Heart left ventricle (tissue), 16 donors: ENCODE data around the gene THSD4. TPM values are rescaled to one million over a fixed set of nuclear protein-coding genes. Genes with fewer than 3 reads are reported as not detected.
A peak's percentile ranks its signal among the peaks of the same experiment; 100 is the strongest.

ENCODE experiments used
- ATAC-seq, 4 donors: fragments of 200-7000 bp; cut with Tn5 transposase; one replicate each; pipeline ENCODE4 v1.9.1; 2020 to 2022; ENCODE audit warnings: moderate library complexity in 4 of 4, mild to moderate bottlenecking in 3 of 4, moderate number of reproducible peaks in 1 of 4
- DNase-seq, 5 donors: peaks; one replicate each; pipeline ENCODE4 v3.0.0-alpha.2; 2020
- H3K27ac ChIP-seq, 12 donors: fragments of 200-600 bp; sonication (generic) in 4 of 12; one replicate each; pipeline versions ENCODE4 v1.5.0 to v1.8.0; 2016 to 2022; ENCODE audit warnings: mild to moderate bottlenecking in 2 of 12
- H3K27me3 ChIP-seq, 9 donors: fragments of 200-600 bp; sonication (generic) in 2 of 9; one replicate each; pipeline versions ENCODE4 v1.5.1 to v1.8.0; 2016 to 2022; ENCODE audit warnings: mild to moderate bottlenecking in 3 of 9
- H3K36me3 ChIP-seq, 9 donors: fragments of 200-600 bp; sonication (generic) in 2 of 9; one replicate each; pipeline versions ENCODE4 v1.5.0 to v1.8.0; 2018 to 2022; ENCODE audit warnings: mild to moderate bottlenecking in 2 of 9
- H3K4me1 ChIP-seq, 12 donors: fragments of 200-600 bp; sonication (generic) in 4 of 12; one replicate each; pipeline versions ENCODE4 v1.5.0 to v1.8.0; 2016 to 2022; ENCODE audit warnings: mild to moderate bottlenecking in 3 of 12
- H3K4me3 ChIP-seq, 12 donors: fragments of 200-600 bp; sonication (generic) in 4 of 12; one replicate each; pipeline versions ENCODE4 v1.5.0 to v1.8.0; 2017 to 2022; ENCODE audit warnings: mild to moderate bottlenecking in 9 of 12, moderate library complexity in 4 of 12
- H3K9me3 ChIP-seq, 12 donors: fragments of 200-600 bp; sonication (generic) in 4 of 12; one replicate each; pipeline versions ENCODE4 v1.5.0 to v1.8.0; 2016 to 2022; ENCODE audit warnings: mild to moderate bottlenecking in 1 of 12
- POLR2A ChIP-seq, 2 donors: fragments of 450-650 bp; IDR thresholded peaks; one replicate each; pipeline ENCODE4 v1.6.1; 2017; ENCODE audit warnings: antibody characterized with exemption in 2 of 2, mild to moderate bottlenecking in 2 of 2, moderate library complexity in 2 of 2
- WGBS, 4 donors: extraction: QIAGEN DNeasy Blood & Tissue Kit in 2 of 4; methylation state at CpG; one replicate each; pipeline versions ENCODE4 v1.1.5 to v1.1.7; 2013 to 2018; 5-methylcytosine and 5-hydroxymethylcytosine counted together
- intact Hi-C, 10 donors: fragments of 100-400 bp; cut with DNase I; formaldehyde crosslinking; loops; one replicate each; pipeline versions ENCODE4 v1.11.1 to v1.14.2; 2022
- polyA plus RNA-seq, 2 donors: library from polyadenylated mRNA; stranded (reverse); fragments of 200-250 nt; gene quantifications; one replicate each; pipeline ENCODE4 v1.2.3, GENCODE V29; 2013
- total RNA-seq, 9 donors: library from RNA; depleted of rRNA in 2 of 9; stranded (reverse); fragments of >200 nt in 2 of 9; fragmentation: NEBNext Ultra II Directional in 3 of 9; extraction: Animal tissue kit (Norgen Biotek cat#: 25700) in 3 of 9; gene quantifications; one replicate each; pipeline versions ENCODE4 v1.1.0 to v1.2.4, GENCODE V29; 2016 to 2023
- TF ChIP-seq, protein P1 (sequence below), 12 donors: fragments of 200-600 bp; sonication (generic) in 4 of 12; IDR thresholded peaks; one replicate each; pipeline versions ENCODE4 v1.5.0 to v1.8.0; 2018 to 2022; ENCODE audit warnings: antibody characterized with exemption in 12 of 12, mild to moderate bottlenecking in 5 of 12
- donor health status: ischemic (EF 13 %, LVEDD 7.1; RV severe dilation, severe dysfunction).
- donor health status: healthy with polysubstance abuse.
- donor health status: DM: no; HTN: yes; CAD: no.
- donor health status: DM: no; HTN: no; CAD: no.
- donor health status: ischemic (EF 25% LVEDD 6.9; RV normal size, moderate dysfunction).
- donor health status: ischemic (EF 25% LVEDD 5.7; RV mildly dilated, moderate dysfunction).
- donor health status: healthy.
- donor health status: DM: yes; HTN: yes; CAD: no.
- donor health status: ischemic (EF 35%, LVEDD 5.7; RV mildly dilated, moderate dysfunction).
- donor health status: nonischemic (EF 11% LVEDD 7.7; RV severe dilation, severe dysfunction).
- donor health status: DM: yes; HTN: yes; CAD: no.
- donor health status: PGD.
- donor health status: ischemic (EF 29% LVEDD 5.4; RV normal size, mild dysfunction).
- donor health status: nonischemic (EF 23%, LVEDD 6.1; RV moderate dilation, normal function).

Gene THSD4
- total and polyA plus RNA-seq, 11 donors: 32.6 to 206 (median 93.2) TPM

- no peaks in the 10 kb centered on the region for H3K9me3 ChIP-seq
- peaks cover 0 to 7% (median 0%) of the 10 kb centered on the region in 9 donors for H3K36me3 ChIP-seq
- ATAC-seq: no peak
- intact Hi-C loops: no loop called here
- 71 to 76% (median 73%) methylated on average over 7 of the region's 7 CpGs for WGBS, 4 donors
- no peaks in the 10 kb centered on the region for H3K27me3 ChIP-seq
- DNase-seq: no peak
- no peak overlapping the region for H3K4me3 ChIP-seq
- H3K4me1 ChIP-seq: peaks cover 0 to 17% (median 0%) of the 10 kb centered on the region in 12 donors
- TF ChIP-seq, protein P1, sequence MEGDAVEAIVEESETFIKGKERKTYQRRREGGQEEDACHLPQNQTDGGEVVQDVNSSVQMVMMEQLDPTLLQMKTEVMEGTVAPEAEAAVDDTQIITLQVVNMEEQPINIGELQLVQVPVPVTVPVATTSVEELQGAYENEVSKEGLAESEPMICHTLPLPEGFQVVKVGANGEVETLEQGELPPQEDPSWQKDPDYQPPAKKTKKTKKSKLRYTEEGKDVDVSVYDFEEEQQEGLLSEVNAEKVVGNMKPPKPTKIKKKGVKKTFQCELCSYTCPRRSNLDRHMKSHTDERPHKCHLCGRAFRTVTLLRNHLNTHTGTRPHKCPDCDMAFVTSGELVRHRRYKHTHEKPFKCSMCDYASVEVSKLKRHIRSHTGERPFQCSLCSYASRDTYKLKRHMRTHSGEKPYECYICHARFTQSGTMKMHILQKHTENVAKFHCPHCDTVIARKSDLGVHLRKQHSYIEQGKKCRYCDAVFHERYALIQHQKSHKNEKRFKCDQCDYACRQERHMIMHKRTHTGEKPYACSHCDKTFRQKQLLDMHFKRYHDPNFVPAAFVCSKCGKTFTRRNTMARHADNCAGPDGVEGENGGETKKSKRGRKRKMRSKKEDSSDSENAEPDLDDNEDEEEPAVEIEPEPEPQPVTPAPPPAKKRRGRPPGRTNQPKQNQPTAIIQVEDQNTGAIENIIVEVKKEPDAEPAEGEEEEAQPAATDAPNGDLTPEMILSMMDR (IDR thresholded peaks at IDR 0.05): no peak
- TF ChIP-seq POLR2A (IDR thresholded peaks at IDR 0.05): no peak
- H3K27ac ChIP-seq: no peak overlapping the region
Measured at GRCh38 chr15:71192816-71193215, 77.5 kb downstream of the THSD4 start.

- TF ChIP-seq POLR2A (IDR thresholded peaks at IDR 0.05): no peak
- TF ChIP-seq, protein P1 (IDR thresholded peaks at IDR 0.05): no peak
- no peaks in the 10 kb centered on the region for H3K27me3 ChIP-seq
- no peak for DNase-seq
- intact Hi-C loops: no loop called here
- peaks cover 0 to 30% (median 8%) of the 10 kb centered on the region in 12 donors for H3K4me1 ChIP-seq
- H3K9me3 ChIP-seq: no peaks in the 10 kb centered on the region
- H3K27ac ChIP-seq: no peak overlapping the region
- H3K36me3 ChIP-seq: peaks cover 0 to 3% (median 0%) of the 10 kb centered on the region in 9 donors
- WGBS, 4 donors: 73 to 82% (median 77%) methylated on average over 6 of the region's 6 CpGs
- no peak for ATAC-seq
- no peak overlapping the region for H3K4me3 ChIP-seq
Measured at GRCh38 chr15:71194286-71194685, 79.0 kb downstream of the THSD4 start.

DNA sequence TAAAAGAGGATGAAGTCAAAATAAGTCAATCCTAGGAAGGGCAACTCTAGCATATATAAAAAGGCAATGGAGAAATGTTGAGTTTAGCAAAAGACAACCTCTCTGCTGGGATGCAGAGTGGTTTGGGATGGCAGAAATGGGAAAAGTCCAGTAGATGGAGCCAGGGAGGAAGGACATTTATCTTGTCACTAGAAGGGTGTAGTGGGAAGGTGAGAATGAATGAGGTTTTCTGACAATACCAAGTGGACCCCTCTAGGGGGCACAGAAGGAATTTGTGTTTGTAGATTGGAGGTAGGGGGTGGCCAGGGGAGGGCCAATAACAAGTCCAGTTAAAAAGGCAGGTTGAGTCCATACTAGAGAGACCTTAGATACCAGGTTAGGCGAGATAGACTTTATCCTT, 80.0 kb downstream of the THSD4 start:
- TF ChIP-seq POLR2A (IDR thresholded peaks at IDR 0.05): no peak
- TF ChIP-seq, protein P1 (IDR thresholded peaks at IDR 0.05): peak in 2 of 12 donors; percentile 13 to 14
- intact Hi-C loops: loop anchor here in 1 of 10 donors (5.0 kb wide), 1 partner anchor 38 kb away; no protein-coding TSS in a partner anchor
- ATAC-seq (no peak), DNase-seq (no peak)
- no peaks in the 10 kb centered on the region for H3K27me3 ChIP-seq
- H3K4me3 ChIP-seq: no peak overlapping the region
- no peak overlapping the region for H3K27ac ChIP-seq
- 89 to 96% (median 94%) methylated on average over 1 of the region's 1 CpG for WGBS, 4 donors
- H3K9me3 ChIP-seq: no peaks in the 10 kb centered on the region
- H3K36me3 ChIP-seq: peaks cover 0 to 3% (median 0%) of the 10 kb centered on the region in 9 donors
- peaks cover 0 to 38% (median 8%) of the 10 kb centered on the region in 12 donors for H3K4me1 ChIP-seq

DNA sequence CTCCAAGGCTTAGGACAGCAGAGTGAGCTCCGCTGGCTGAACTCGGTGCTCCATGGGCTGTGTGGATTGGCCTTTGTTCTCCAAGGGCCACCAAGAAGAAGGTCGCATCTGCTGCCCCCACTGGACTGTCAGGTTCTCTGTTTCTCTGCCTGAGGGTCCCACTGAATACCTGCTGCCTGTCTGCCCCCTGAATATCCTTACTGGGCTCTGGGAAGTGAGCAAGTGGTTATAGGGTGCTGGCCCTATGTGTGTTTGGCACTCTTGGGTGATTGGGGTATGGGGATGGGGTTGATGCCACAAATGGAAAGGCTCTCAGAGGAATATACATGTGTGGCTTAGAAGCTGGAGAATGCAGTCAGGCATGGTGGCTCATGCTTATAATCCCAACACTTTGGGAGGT, 82.3 kb downstream of the THSD4 start:
- Histone ChIP-seq H3K27ac (peak overlapping the region in 3 of 12 donors; percentile 35 to 74 (median 55)), H3K4me3 (no peak overlapping the region), H3K27me3 (no peaks in the 10 kb centered on the region), H3K9me3 (no peaks in the 10 kb centered on the region), H3K4me1 (peaks cover 0 to 44% (median 11%) of the 10 kb centered on the region in 12 donors), H3K36me3 (peaks cover 0 to 3% (median 0%) of the 10 kb centered on the region in 9 donors)
- no peak for DNase-seq
- no peak for ATAC-seq
- TF ChIP-seq, protein P1 (IDR thresholded peaks at IDR 0.05): no peak
- TF ChIP-seq POLR2A (IDR thresholded peaks at IDR 0.05): no peak
- 87 to 100% (median 96%) methylated on average over 3 of the region's 3 CpGs for WGBS, 4 donors
- intact Hi-C loops: loop anchor here in 1 of 10 donors (5.0 kb wide), 1 partner anchor 40 kb away; no protein-coding TSS in a partner anchor
